ENCODE results near the gene PLGLB1.
"Not testable (repeated sequence)": the region's sequence is repeated elsewhere in the genome, so short reads cannot be mapped to it uniquely, and the experiment has no call there.

DNA sequence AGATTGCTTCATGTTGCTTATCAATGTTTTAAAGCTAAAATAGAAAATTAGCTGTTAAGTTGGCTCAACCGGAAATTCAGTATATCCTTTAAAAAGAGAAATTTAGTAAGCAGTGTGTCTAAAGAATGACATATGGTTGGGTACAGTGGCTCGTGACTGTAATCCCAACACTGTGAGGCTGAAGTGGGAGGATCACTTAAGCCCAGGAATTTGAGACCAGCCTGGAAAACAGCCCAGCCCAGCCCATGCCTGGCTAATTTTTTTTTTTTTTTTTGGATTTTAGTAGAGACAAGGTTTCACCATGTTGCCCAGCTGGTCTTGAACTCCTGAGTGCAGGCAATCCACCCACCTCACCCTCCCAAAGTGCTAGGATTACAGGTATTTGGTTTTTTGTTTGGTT, 17.2 kb downstream of the PLGLB1 start:
- not testable (repeated sequence) for TF ChIP-seq POLR2A (IDR thresholded peaks at IDR 0.05)
- TF ChIP-seq, protein P1, sequence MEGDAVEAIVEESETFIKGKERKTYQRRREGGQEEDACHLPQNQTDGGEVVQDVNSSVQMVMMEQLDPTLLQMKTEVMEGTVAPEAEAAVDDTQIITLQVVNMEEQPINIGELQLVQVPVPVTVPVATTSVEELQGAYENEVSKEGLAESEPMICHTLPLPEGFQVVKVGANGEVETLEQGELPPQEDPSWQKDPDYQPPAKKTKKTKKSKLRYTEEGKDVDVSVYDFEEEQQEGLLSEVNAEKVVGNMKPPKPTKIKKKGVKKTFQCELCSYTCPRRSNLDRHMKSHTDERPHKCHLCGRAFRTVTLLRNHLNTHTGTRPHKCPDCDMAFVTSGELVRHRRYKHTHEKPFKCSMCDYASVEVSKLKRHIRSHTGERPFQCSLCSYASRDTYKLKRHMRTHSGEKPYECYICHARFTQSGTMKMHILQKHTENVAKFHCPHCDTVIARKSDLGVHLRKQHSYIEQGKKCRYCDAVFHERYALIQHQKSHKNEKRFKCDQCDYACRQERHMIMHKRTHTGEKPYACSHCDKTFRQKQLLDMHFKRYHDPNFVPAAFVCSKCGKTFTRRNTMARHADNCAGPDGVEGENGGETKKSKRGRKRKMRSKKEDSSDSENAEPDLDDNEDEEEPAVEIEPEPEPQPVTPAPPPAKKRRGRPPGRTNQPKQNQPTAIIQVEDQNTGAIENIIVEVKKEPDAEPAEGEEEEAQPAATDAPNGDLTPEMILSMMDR (IDR thresholded peaks at IDR 0.05): not testable (repeated sequence)

Data from thyroid gland (tissue), 4 donors.